BLaER1 treated with 17β-estradiol and CSF1 and Interleukin-3, amounts not matched to agents 10 nM and 100 nM (cell line): ENCODE measurements around the gene PLD6.

ENCODE experiments used
- H3K27ac ChIP-seq, 11 experiments: shearing (Covaris generic); formaldehyde crosslinking; 2 replicates each; pipeline ENCODE4 v1.8.1; 2022
- H3K27me3 ChIP-seq, 11 experiments: shearing (Covaris generic); formaldehyde crosslinking; 2 replicates each; pipeline ENCODE4 v1.8.1; 2022
- H3K36me3 ChIP-seq, 11 experiments: shearing (Covaris generic); formaldehyde crosslinking; 2 replicates each; pipeline ENCODE4 v1.8.1; 2022
- H3K4me1 ChIP-seq, 10 experiments: shearing (Covaris generic); formaldehyde crosslinking; 2 replicates each; pipeline ENCODE4 v1.8.1; 2022
- H3K4me2 ChIP-seq, 11 experiments: shearing (Covaris generic); formaldehyde crosslinking; 2 replicates each; pipeline ENCODE4 v1.8.1; 2022
- H3K4me3 ChIP-seq, 10 experiments: shearing (Covaris generic); formaldehyde crosslinking; 2 replicates each; pipeline ENCODE4 v1.8.1; 2022
- H3K9ac ChIP-seq, 11 experiments: shearing (Covaris generic); formaldehyde crosslinking; 2 replicates each; pipeline ENCODE4 v1.8.1; 2022
- H3K9me3 ChIP-seq, 11 experiments: shearing (Covaris generic); formaldehyde crosslinking; replicated peaks in 1 of 11; 2 replicates each; pipeline ENCODE4 v1.8.1; 2022
- H4K20me1 ChIP-seq, 11 experiments: shearing (Covaris generic); formaldehyde crosslinking; 2 replicates each; pipeline ENCODE4 v1.8.1; 2022
- Cebpa-rat ChIP-seq, 11 experiments: shearing (Covaris generic); IDR thresholded peaks; 2 replicates each; pipeline ENCODE4 v1.8.1; 2022

The PLD6 gene

GRCh38 chr17:17239832-17240231 is 33.7 kb upstream of the PLD6 start:
- Histone ChIP-seq H3K9ac (0 out of 22 replicates have a peak overlapping the region, but pooled peaks of 1 of the 11 experiments have one; percentile 2), H3K27ac (no peak overlapping the region), H3K4me3 (no peak overlapping the region), H3K9me3 (no peaks in the 10 kb centered on the region), H3K36me3 (peaks cover 0 to 8% (median 0%) of the 10 kb centered on the region in 11 experiments; a peak in 5 of 22 replicates), H3K27me3 (no peaks in the 10 kb centered on the region), H4K20me1 (peaks cover 11 to 19% (median 16%) of the 10 kb centered on the region in 11 experiments; a peak in 17 of 22 replicates), H3K4me1 (peaks cover 17 to 35% (median 24%) of the 10 kb centered on the region in 10 experiments), H3K4me2 (0 out of 22 replicates have a peak overlapping the region, but pooled peaks of 1 of the 11 experiments have one; percentile 4)
- no peak for TF ChIP-seq Cebpa-rat (IDR thresholded peaks at IDR 0.05)

GRCh38 chr17:17237026-17237799 is 31.1 kb upstream of the PLD6 start, which contains the start of gene FLCN:
Gene FLCN, minus strand, starts transcription at chr17:17237168. Its CDS starts 9,031 bp downstream, at chr17:17228137.
- peak within 1 kb of the TSS; percentile 95 to 100 (median 98) for H3K9ac ChIP-seq
- H3K4me2 ChIP-seq: peak within 1 kb of the TSS; percentile 91 to 99 (median 96)
- H3K9me3 ChIP-seq: no peaks in the 10 kb centered on the region
- peaks cover 21 to 36% (median 26%) of the 10 kb centered on the region in 10 experiments for H3K4me1 ChIP-seq
- no peak for TF ChIP-seq Cebpa-rat (IDR thresholded peaks at IDR 0.05)
- no peaks in the 10 kb centered on the region for H3K27me3 ChIP-seq
- H4K20me1 ChIP-seq: peaks cover 11 to 43% (median 29%) of the 10 kb centered on the region in 11 experiments; a peak in 18 of 22 replicates
- peak within 1 kb of the TSS; percentile 98 to 100 (median 99) for H3K27ac ChIP-seq
- H3K36me3 ChIP-seq: peaks cover 3 to 12% (median 8%) of the 10 kb centered on the region in 11 experiments; a peak in 19 of 22 replicates
- H3K4me3 ChIP-seq: peak within 1 kb of the TSS; percentile 84 to 98 (median 94)

GRCh38 chr17:17236295-17237025 is 30.3 kb upstream of the PLD6 start:
- Histone ChIP-seq H3K4me3 (peak overlapping the region; percentile 84 to 98 (median 94)), H3K4me1 (peaks cover 21 to 36% (median 26%) of the 10 kb centered on the region in 10 experiments), H3K27ac (peak overlapping the region; percentile 98 to 100 (median 99)), H3K4me2 (peak overlapping the region; percentile 91 to 99 (median 96)), H3K9me3 (no peaks in the 10 kb centered on the region), H3K36me3 (peaks cover 10 to 20% (median 15%) of the 10 kb centered on the region in 11 experiments), H3K27me3 (no peaks in the 10 kb centered on the region), H3K9ac (peak overlapping the region; percentile 95 to 100 (median 98)), H4K20me1 (peaks cover 11 to 51% (median 37%) of the 10 kb centered on the region in 11 experiments; a peak in 18 of 22 replicates)
- TF ChIP-seq Cebpa-rat (IDR thresholded peaks at IDR 0.05): no peak

- peak overlapping the region; percentile 95 to 100 (median 98) for H3K9ac ChIP-seq
- peak overlapping the region in 3 of 11 experiments; percentile 99 to 100 (median 100); a peak in 5 of 22 replicates for H3K27ac ChIP-seq
- no peak for TF ChIP-seq Cebpa-rat (IDR thresholded peaks at IDR 0.05)
These were observed 29.4 kb upstream of the PLD6 start for GRCh38 chr17:17235212-17236174.

GRCh38 chr17:17232303-17232621 is 26.1 kb upstream of the PLD6 start:
- Histone ChIP-seq H3K9ac (peak overlapping the region in 2 of 11 experiments; percentile 18 to 31; a peak in 2 of 22 replicates), H3K36me3 (peaks cover 52 to 62% (median 57%) of the 10 kb centered on the region in 11 experiments), H4K20me1 (peaks cover 11 to 92% (median 42%) of the 10 kb centered on the region in 11 experiments; a peak in 18 of 22 replicates), H3K27me3 (no peaks in the 10 kb centered on the region), H3K9me3 (no peaks in the 10 kb centered on the region), H3K4me1 (peaks cover 15 to 32% (median 24%) of the 10 kb centered on the region in 10 experiments), H3K27ac (no peak overlapping the region), H3K4me2 (no peak overlapping the region), H3K4me3 (no peak overlapping the region)
- no peak for TF ChIP-seq Cebpa-rat (IDR thresholded peaks at IDR 0.05)

More at GRCh38 chr17:17235212-17236174, 29.4 kb upstream of the PLD6 start:
- H3K4me3 ChIP-seq: peak overlapping the region; percentile 84 to 98 (median 94)
- peaks cover 21 to 36% (median 26%) of the 10 kb centered on the region in 10 experiments for H3K4me1 ChIP-seq
- peaks cover 20 to 30% (median 25%) of the 10 kb centered on the region in 11 experiments for H3K36me3 ChIP-seq
- no peaks in the 10 kb centered on the region for H3K27me3 ChIP-seq
- H3K9me3 ChIP-seq: no peaks in the 10 kb centered on the region
- peak overlapping the region; percentile 91 to 99 (median 96) for H3K4me2 ChIP-seq
- H4K20me1 ChIP-seq: peaks cover 11 to 60% (median 37%) of the 10 kb centered on the region in 11 experiments; a peak in 18 of 22 replicates

GRCh38 chr17:17231621-17232302 is 25.6 kb upstream of the PLD6 start:
- H3K27me3 ChIP-seq: no peaks in the 10 kb centered on the region
- H3K36me3 ChIP-seq: peaks cover 57 to 67% (median 62%) of the 10 kb centered on the region in 11 experiments
- no peak for TF ChIP-seq Cebpa-rat (IDR thresholded peaks at IDR 0.05)
- H3K9me3 ChIP-seq: no peaks in the 10 kb centered on the region
- no peak overlapping the region for H3K4me2 ChIP-seq
- peaks cover 15 to 32% (median 24%) of the 10 kb centered on the region in 10 experiments for H3K4me1 ChIP-seq
- no peak overlapping the region; a peak in 1 of 22 replicates for H3K9ac ChIP-seq
- H3K27ac ChIP-seq: no peak overlapping the region
- no peak overlapping the region for H3K4me3 ChIP-seq
- H4K20me1 ChIP-seq: peaks cover 11 to 97% (median 42%) of the 10 kb centered on the region in 11 experiments; a peak in 18 of 22 replicates

GRCh38 chr17:17229416-17230384 is 23.6 kb upstream of the PLD6 start:
- H3K9me3 ChIP-seq: no peaks in the 10 kb centered on the region
- H3K9ac ChIP-seq: no peak overlapping the region
- peaks cover 0 to 27% (median 14%) of the 10 kb centered on the region in 10 experiments; a peak in 14 of 20 replicates for H3K4me1 ChIP-seq
- H3K27me3 ChIP-seq: no peaks in the 10 kb centered on the region
- no peak overlapping the region for H3K4me3 ChIP-seq
- peaks cover 78 to 88% (median 83%) of the 10 kb centered on the region in 11 experiments for H3K36me3 ChIP-seq
- no peak overlapping the region for H3K4me2 ChIP-seq
- no peak for TF ChIP-seq Cebpa-rat (IDR thresholded peaks at IDR 0.05)
- H3K27ac ChIP-seq: no peak overlapping the region
- peaks cover 0 to 100% (median 26%) of the 10 kb centered on the region in 11 experiments; a peak in 16 of 22 replicates for H4K20me1 ChIP-seq
